Lower leg skin (tissue), 4 donors: ENCODE results near the gene RNLS. TPM values are rescaled to one million over a fixed set of nuclear protein-coding genes. Genes with fewer than 3 reads are reported as not detected.

Experiments used
- DNase-seq, 2 donors: peaks; one replicate each; pipeline ENCODE4 v3.0.0-alpha.2; 2019; ENCODE audit warnings: low spot score in 2 of 2
- H3K4me3 ChIP-seq: fragments of 200-600 bp; sonication (generic); 2 replicates; pipeline ENCODE4 v1.5.1; 2017; ENCODE audit warnings: mild to moderate bottlenecking, low read depth; ENCODE audit not compliant: poor library complexity, severe bottlenecking
- CTCF ChIP-seq, 3 donors: fragments of 450-650 bp; IDR thresholded peaks; one replicate each; pipeline ENCODE4 v1.5.1; 2016; ENCODE audit warnings: antibody characterized with exemption in 3 of 3, mild to moderate bottlenecking in 3 of 3, moderate library complexity in 2 of 3
- POLR2A ChIP-seq, 2 donors: fragments of 450-650 bp; IDR thresholded peaks; one replicate each; pipeline ENCODE4 v1.6.1; 2016 to 2017; ENCODE audit warnings: antibody characterized with exemption in 2 of 2, mild to moderate bottlenecking in 1 of 2, moderate library complexity in 1 of 2
- WGBS, 2 donors: methylation state at CpG; one replicate each; pipeline ENCODE4 v1.1.5; 2018; 5-methylcytosine and 5-hydroxymethylcytosine counted together
- intact Hi-C: fragments of 100-400 bp; cut with DNase I; formaldehyde crosslinking; loops from one replicate; pipeline ENCODE4 v1.15.0; 2023; ENCODE audit warnings: low total_unique reads
- total RNA-seq, 4 donors: library from RNA; depleted of rRNA; stranded (reverse); fragments of >200 nt; gene quantifications; one replicate each; pipeline ENCODE4 v1.1.0, GENCODE V29; 2016

The RNLS gene
- total RNA-seq, 4 donors from 2014 or later = 6.8 to 18.3 (median 10.9) TPM

GRCh38 chr10:88332503-88333247 is 250.4 kb downstream of the RNLS start:
- intact Hi-C loops = no loop called here
- TF ChIP-seq POLR2A (IDR thresholded peaks at IDR 0.05) (no peak), CTCF (IDR thresholded peaks at IDR 0.05) (no peak)
- 71 to 73% methylated on average over 3 of the region's 3 CpGs for WGBS, 2 donors
- no peak for DNase-seq
- no peak overlapping the region for H3K4me3 ChIP-seq

- no peak for TF ChIP-seq POLR2A (IDR thresholded peaks at IDR 0.05)
- no peak for TF ChIP-seq CTCF (IDR thresholded peaks at IDR 0.05)
- DNase-seq = no peak
- intact Hi-C loops = no loop called here
- no peak overlapping the region for H3K4me3 ChIP-seq
- WGBS, 2 donors = 20 to 26% methylated on average over 1 of the region's 1 CpG
These were observed 252.9 kb downstream of the RNLS start for GRCh38 chr10:88330174-88330573.

GRCh38 chr10:88322324-88323063 is 260.6 kb downstream of the RNLS start:
- intact Hi-C loops = loop anchor here (1.0 kb wide), 1 partner anchor 8 kb away; no protein-coding TSS in a partner anchor
- H3K4me3 ChIP-seq = no peak overlapping the region

GRCh38 chr10:88319960-88320517 is 263.1 kb downstream of the RNLS start:
- 86 to 89% methylated on average over 1 of the region's 1 CpG for WGBS, 2 donors
- intact Hi-C loops = no loop called here
- TF ChIP-seq CTCF (IDR thresholded peaks at IDR 0.05) (no peak), POLR2A (IDR thresholded peaks at IDR 0.05) (no peak)
- no peak overlapping the region for H3K4me3 ChIP-seq
- no peak for DNase-seq

More at GRCh38 chr10:88322324-88323063, 260.6 kb downstream of the RNLS start:
- WGBS, 2 donors = 91 to 96% methylated on average over 3 of the region's 3 CpGs
- TF ChIP-seq CTCF (IDR thresholded peaks at IDR 0.05) (no peak), POLR2A (IDR thresholded peaks at IDR 0.05) (no peak)
- DNase-seq = no peak

- TF ChIP-seq POLR2A (IDR thresholded peaks at IDR 0.05) = no peak
- no peak for TF ChIP-seq CTCF (IDR thresholded peaks at IDR 0.05)
- intact Hi-C loops = no loop called here
- whole genome bisulfite sequencing, 2 donors = 100% methylated on average over 2 of the region's 2 CpGs
- H3K4me3 ChIP-seq = no peak overlapping the region
- DNase-seq = no peak
These were observed 264.3 kb downstream of the RNLS start for GRCh38 chr10:88318803-88319202.
